ENCODE data around the gene ZNF629.

DNA sequence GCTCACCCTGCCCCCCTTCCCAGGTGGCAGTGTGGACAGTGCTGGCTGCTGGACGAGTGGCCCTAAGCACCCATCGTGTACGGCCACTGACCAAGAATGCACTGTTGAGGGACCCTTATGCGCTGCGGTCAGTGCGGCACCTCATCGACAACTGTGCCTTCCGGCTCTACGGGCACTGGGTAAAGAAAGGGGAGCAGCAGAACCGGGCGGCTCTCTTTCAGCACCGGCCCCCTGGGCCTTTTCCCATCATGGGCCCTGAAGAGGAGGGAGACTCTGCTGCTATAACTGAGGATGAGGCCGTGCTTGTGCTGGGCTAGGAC is 30.3 kb downstream of the ZNF629 start:
- TF ChIP-seq POLR2AphosphoS5 (IDR thresholded peaks at IDR 0.05; ENCODE audit: low read depth, low read length), result no peak
- no peak for TF ChIP-seq TAF1 (IDR thresholded peaks at IDR 0.05; ENCODE audit: borderline replicate concordance, insufficient read depth, low read length)
- TF ChIP-seq, protein P1, sequence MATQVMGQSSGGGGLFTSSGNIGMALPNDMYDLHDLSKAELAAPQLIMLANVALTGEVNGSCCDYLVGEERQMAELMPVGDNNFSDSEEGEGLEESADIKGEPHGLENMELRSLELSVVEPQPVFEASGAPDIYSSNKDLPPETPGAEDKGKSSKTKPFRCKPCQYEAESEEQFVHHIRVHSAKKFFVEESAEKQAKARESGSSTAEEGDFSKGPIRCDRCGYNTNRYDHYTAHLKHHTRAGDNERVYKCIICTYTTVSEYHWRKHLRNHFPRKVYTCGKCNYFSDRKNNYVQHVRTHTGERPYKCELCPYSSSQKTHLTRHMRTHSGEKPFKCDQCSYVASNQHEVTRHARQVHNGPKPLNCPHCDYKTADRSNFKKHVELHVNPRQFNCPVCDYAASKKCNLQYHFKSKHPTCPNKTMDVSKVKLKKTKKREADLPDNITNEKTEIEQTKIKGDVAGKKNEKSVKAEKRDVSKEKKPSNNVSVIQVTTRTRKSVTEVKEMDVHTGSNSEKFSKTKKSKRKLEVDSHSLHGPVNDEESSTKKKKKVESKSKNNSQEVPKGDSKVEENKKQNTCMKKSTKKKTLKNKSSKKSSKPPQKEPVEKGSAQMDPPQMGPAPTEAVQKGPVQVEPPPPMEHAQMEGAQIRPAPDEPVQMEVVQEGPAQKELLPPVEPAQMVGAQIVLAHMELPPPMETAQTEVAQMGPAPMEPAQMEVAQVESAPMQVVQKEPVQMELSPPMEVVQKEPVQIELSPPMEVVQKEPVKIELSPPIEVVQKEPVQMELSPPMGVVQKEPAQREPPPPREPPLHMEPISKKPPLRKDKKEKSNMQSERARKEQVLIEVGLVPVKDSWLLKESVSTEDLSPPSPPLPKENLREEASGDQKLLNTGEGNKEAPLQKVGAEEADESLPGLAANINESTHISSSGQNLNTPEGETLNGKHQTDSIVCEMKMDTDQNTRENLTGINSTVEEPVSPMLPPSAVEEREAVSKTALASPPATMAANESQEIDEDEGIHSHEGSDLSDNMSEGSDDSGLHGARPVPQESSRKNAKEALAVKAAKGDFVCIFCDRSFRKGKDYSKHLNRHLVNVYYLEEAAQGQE (IDR thresholded peaks at IDR 0.05; ENCODE audit: insufficient read depth in 1 of 2, low read depth in 2 of 2, low read length in 2 of 2), result no peak
- TF ChIP-seq SIN3A (IDR thresholded peaks at IDR 0.05; ENCODE audit: borderline replicate concordance, insufficient read depth, low read length), result no peak

Measured in PFSK-1 (cell line).